Measurements from ENCODE around the gene ATP1A4.
A peak's percentile ranks its signal among the peaks of the same experiment; 100 is the strongest.

ATP1A4 gene

DNA sequence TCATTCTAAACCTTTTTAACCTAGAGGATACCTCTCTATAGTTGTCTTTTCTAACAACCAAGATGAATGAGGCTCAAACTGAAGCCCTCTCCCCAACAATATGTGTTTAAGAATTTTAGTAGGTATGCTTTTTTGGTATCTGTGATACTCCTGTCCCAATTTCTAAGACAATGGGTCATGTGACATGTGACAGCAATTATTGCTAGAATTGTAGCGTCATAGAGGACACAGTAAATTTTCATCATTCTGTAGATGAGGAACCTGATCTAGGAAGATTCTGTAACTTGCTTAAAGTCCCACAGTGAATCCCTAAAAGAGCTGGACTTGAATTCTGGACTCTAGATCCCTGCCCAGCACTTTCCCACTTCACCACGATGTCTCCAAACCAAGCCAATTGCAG is 27.3 kb downstream of the ATP1A4 start:
- DNase-seq (ENCODE audit: insufficient read length) (no peak), FAIRE-seq (no peak)
- no peak for TF ChIP-seq TAF1 (IDR thresholded peaks at IDR 0.05; ENCODE audit: borderline replicate concordance, low read depth, low read length)
- no peak for TF ChIP-seq POLR2A (IDR thresholded peaks at IDR 0.05; ENCODE audit: low read depth, low read length)
- TF ChIP-seq POLR2AphosphoS5 (IDR thresholded peaks at IDR 0.05; ENCODE audit: low read depth, low read length): no peak

DNA sequence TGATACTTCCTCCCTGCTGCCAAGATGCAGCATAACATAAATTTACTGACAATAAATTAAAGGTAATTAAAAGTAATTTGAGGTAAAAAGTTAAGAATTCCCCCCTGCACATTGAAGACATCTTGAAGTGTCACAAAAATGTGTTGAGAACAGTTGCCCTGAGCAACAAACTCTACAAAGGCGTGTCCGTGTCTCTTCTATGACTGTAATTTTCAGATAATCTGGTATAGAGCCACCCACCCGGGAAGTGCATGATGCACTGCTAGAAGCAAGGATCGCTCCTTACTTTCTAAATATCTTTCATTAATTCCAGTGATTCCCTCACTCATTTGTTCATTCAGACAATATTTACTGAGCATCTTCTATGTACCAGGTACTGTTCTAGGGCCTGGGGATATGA is 27.9 kb downstream of the ATP1A4 start:
- no peak for FAIRE-seq
- TF ChIP-seq POLR2A (IDR thresholded peaks at IDR 0.05; ENCODE audit: low read depth, low read length): no peak
- no peak for TF ChIP-seq TAF1 (IDR thresholded peaks at IDR 0.05; ENCODE audit: borderline replicate concordance, low read depth, low read length)
- no peak for TF ChIP-seq POLR2AphosphoS5 (IDR thresholded peaks at IDR 0.05; ENCODE audit: low read depth, low read length)
- DNase-seq (ENCODE audit: insufficient read length): no peak

DNA sequence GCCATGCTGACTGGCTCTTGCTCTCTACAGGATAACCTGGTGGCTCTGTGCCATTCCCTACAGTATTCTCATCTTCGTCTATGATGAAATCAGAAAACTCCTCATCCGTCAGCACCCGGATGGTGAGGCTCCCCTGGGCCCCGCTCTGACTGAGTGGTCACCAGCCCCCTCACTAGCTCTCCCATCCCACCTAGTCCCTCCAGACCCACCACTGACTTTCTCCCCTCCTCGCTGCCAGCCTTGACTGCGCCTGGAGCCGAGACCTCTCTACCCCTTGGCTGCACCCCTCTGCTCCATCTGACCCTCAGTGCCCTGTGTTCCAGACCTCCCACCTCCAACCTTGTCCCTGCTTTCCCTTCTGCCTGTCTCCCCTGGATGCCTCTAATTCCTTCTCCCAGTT is 34.8 kb downstream of the ATP1A4 start:
- no peak for FAIRE-seq
- DNase-seq (ENCODE audit: insufficient read length): no peak
- no peak for TF ChIP-seq POLR2AphosphoS5 (IDR thresholded peaks at IDR 0.05; ENCODE audit: low read depth, low read length)

DNA sequence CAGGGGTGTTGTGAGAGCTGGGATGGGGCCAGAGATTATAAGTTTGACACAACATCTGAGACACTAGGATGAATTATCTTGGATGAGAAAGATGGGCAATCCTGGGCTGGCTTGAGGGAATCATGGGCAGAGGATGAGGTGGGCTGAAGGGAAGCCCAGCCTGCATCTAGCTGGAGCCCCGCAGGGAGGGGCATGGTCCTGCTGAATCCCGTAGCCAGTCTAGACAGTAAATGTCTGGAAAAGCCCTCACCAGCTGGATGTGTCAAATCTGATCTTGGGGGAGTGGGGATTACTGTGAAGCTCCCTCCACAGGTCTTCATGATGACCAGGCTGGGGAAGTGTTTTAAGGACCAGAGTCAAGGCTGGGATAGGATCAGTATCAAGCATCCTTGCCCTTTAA is 35.3 kb downstream of the ATP1A4 start:
- DNase-seq (ENCODE audit: insufficient read length): no peak
- TF ChIP-seq TAF1 (IDR thresholded peaks at IDR 0.05; ENCODE audit: borderline replicate concordance, low read depth, low read length) (no peak), POLR2AphosphoS5 (IDR thresholded peaks at IDR 0.05; ENCODE audit: low read depth, low read length) (no peak), POLR2A (IDR thresholded peaks at IDR 0.05; ENCODE audit: low read depth, low read length) (no peak)
- FAIRE-seq: no peak

DNA sequence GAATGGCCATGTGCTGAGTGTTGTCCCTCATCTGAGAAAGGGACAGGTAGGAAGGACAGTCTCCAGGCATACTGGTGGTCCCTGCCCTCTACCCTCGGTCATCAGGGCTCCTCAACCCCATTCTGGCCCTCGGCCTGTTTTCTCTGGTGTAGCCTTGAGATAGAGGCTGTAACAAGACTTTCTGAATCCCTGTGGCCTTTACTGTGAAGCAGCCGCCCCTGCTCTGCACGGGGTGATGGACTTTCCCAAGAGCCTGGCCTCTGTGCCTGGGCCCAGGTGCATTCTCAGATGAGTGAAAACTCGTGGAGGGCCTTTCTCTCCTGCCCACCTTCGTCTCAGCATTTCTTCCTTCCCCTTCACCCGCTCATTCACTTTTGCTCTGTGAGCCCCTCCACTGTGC is 36.0 kb downstream of the ATP1A4 start:
- DNase-seq (ENCODE audit: insufficient read length) (no peak), FAIRE-seq (no peak)
- no peak for TF ChIP-seq POLR2AphosphoS5 (IDR thresholded peaks at IDR 0.05; ENCODE audit: low read depth, low read length)
- TF ChIP-seq TAF1 (IDR thresholded peaks at IDR 0.05; ENCODE audit: borderline replicate concordance, low read depth, low read length): no peak
- TF ChIP-seq POLR2A (IDR thresholded peaks at IDR 0.05; ENCODE audit: low read depth, low read length): no peak

DNA sequence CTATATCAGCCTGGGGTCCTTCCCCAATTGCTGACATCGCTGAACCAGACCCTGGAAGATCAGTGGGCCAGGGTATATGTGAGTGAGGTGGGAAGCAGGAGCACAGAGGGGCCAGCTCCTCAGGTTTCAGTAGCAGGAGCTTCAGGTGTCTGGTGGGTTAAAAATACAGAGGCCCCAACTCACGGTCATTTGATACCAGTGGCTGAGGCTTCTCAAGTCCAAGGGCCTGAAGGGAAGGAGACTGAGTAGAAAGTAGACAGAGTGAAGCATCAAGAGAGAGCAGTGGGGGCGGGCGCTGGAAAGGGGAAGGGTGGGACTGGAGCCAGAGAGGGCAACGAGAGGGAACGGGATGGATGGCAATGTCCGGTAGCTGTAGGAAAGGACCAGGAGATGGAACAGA is 36.9 kb downstream of the ATP1A4 start:
- no peak for DNase-seq (ENCODE audit: insufficient read length)
- TF ChIP-seq TAF1 (IDR thresholded peaks at IDR 0.05; ENCODE audit: borderline replicate concordance, low read depth, low read length): no peak
- no peak for TF ChIP-seq POLR2AphosphoS5 (IDR thresholded peaks at IDR 0.05; ENCODE audit: low read depth, low read length)
- no peak for TF ChIP-seq POLR2A (IDR thresholded peaks at IDR 0.05; ENCODE audit: low read depth, low read length)
- no peak for FAIRE-seq

DNA sequence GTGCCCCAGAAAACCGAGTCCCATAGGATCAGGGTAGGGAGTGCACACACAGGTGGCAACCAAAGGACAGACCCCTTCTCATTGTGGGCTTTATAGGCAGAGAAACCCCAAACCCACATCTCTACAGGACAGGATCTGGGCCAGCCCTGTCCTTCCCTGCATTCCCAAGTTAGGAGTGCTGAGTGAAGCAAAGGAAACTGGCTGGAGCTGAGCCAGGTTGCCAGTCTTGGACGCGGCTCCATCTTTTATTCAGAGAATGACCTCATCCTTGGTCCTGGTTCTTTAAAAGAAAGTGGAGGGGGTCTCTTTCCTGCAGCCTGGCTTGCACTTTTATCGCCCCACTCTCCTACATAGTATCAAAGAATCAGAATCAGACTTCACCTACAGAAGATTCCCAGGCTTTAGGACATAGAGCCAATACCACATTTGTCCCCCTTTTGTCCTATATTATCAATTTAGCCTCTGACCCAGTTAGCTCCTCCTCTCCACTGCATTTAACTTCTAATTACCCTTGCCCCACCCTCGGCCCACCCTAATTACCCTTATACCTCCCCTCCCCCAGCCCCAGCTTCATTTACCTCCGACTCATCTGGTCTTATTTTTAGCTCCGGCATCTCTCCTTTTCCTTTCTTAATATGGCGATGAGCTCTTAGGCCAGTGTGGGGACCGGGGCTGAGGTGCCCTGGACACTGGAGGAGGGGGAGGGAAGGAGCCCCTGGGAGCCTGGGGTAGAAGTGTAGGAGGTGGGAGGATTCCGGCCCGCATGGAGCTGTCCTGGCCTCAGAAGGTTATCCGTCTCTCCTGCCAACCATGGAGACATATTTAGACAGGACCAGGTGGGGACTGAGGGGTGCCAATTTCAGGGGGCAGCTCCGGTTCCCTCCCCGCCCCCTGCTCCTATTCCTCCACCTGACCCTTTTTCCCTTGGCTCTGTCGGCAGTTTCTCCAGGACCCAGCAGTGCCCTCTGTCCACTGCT is 38.5 kb downstream of the ATP1A4 start, which contains the start of gene CASQ1:
Gene CASQ1 (plus strand): TSS at position 927 of the 977 bp plus-strand sequence. CDS start 177 bp downstream, outside the sequence.
- FAIRE-seq (no peak), DNase-seq (ENCODE audit: insufficient read length) (no peak)
- TF ChIP-seq POLR2A (IDR thresholded peaks at IDR 0.05; ENCODE audit: low read depth, low read length) (no peak), TAF1 (IDR thresholded peaks at IDR 0.05; ENCODE audit: borderline replicate concordance, low read depth, low read length) (no peak)

DNA sequence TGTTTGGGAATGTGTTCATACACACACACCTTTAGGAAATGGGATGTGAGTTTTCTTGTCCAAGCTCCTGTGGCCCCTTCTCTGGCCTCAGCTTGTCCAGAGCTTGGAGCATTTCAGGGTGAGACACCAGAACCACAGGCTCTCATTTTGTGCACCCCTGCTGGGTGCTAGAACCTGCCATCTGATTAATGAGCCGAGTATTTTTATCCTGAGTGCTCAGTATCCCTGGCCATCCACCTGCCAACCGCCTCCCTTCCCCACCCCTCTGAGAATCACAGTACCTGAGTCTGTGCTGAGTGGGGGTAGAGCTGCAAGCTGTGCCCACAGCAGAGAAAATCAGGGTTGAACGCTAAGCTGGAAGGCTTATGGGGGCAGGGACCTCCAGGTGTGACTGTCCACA is 40.4 kb downstream of the ATP1A4 start:
- no peak for TF ChIP-seq POLR2A (IDR thresholded peaks at IDR 0.05; ENCODE audit: low read depth, low read length)
- no peak for TF ChIP-seq TAF1 (IDR thresholded peaks at IDR 0.05; ENCODE audit: borderline replicate concordance, low read depth, low read length)
- TF ChIP-seq POLR2AphosphoS5 (IDR thresholded peaks at IDR 0.05; ENCODE audit: low read depth, low read length): no peak
- DNase-seq (ENCODE audit: insufficient read length) (no peak), FAIRE-seq (no peak)

DNA sequence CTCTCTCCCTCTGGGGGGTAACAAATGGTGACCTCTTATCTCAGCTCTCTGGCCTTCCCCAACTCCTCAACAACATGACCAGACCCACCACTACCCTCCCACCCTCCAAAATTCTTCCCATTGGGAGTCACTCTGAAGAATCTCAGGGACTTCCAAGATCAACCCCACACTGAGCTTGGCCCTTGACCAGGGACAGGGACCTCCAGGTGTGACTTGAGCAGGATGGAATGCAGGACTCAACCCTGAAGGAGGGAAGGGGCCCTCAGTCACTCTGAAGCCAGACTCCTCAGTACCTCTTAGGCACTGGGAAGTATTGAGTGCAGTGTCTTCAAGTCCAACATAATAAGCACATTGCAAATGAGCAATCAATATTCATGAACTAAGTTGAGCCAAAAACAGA is 40.8 kb downstream of the ATP1A4 start:
- DNase-seq (ENCODE audit: insufficient read length) (no peak), FAIRE-seq (no peak)
- TF ChIP-seq TAF1 (IDR thresholded peaks at IDR 0.05; ENCODE audit: borderline replicate concordance, low read depth, low read length) (no peak), POLR2AphosphoS5 (IDR thresholded peaks at IDR 0.05; ENCODE audit: low read depth, low read length) (no peak), POLR2A (IDR thresholded peaks at IDR 0.05; ENCODE audit: low read depth, low read length) (no peak)

DNA sequence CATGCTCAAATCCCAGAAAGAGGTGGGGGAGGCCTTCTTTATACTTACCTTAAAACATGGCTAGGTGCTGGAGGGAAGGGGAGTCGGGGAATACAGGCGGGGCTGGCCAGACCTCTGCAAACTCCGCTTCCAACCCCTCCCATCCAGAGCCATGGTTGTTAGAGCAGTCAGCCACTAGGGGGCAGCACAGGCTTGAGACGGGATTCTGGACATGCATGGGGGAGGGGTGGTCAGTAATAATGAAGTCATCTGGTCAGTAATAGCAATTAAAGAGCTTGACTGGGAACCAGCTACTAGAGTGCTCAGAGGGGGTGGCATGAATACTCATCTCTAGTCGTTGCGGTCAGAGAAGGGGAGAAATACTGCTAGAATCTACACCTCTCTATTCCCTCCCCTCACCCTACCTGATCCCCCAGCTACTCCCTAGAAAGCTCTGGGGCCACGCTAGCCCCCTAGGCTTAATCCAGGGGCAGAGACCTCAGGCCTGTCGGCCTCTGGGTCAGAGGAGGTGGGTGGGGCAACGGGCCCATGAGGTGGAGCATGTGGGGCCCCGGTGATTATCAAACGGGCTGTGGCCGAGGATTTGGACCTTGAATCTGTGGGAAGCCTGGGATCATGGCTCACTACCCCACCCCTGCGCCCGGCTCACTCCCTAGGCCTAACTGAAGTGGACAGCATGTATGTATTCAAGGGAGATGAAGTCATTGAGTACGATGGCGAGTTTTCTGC is 41.9 kb downstream of the ATP1A4 start:
- DNase-seq (ENCODE audit: insufficient read length): peak; percentile 47
- TF ChIP-seq POLR2AphosphoS5 (IDR thresholded peaks at IDR 0.05; ENCODE audit: low read depth, low read length): no peak
- no peak for TF ChIP-seq POLR2A (IDR thresholded peaks at IDR 0.05; ENCODE audit: low read depth, low read length)
- TF ChIP-seq TAF1 (IDR thresholded peaks at IDR 0.05; ENCODE audit: borderline replicate concordance, low read depth, low read length): no peak
- FAIRE-seq: peak; percentile 98

DNA sequence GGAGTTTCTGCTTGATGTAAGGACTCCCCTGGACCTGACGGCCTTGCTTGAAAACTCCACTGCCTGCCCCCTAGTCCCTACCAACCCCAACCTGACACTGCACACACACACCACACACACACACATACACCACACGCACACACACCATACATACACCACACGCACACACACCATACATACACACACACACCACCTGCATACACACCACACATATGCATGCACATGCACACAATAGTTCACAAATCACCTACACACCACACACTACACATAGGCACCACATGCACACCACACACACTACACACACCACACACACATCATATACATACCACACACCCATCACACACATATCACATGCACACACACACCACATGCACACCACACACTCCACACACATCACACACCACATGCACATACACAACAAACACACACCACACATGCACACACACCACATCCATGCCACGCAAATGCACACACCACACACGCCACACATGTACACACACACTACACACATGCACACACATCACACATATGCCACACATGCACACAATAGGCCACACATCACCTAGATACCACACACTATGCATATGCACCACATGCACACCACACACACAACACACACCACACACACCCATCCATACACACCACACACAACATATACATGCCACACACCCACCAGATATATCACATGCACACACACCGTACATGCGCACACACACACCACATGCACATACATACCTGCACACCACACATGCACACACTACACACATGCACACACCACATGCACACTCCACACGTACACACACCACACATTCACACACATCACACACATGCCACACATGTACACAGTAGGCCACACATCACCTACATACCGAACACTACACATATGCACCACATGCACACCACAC is 42.7 kb downstream of the ATP1A4 start:
- FAIRE-seq: peak; percentile 89
- TF ChIP-seq POLR2A (IDR thresholded peaks at IDR 0.05; ENCODE audit: low read depth, low read length) (no peak), POLR2AphosphoS5 (IDR thresholded peaks at IDR 0.05; ENCODE audit: low read depth, low read length) (no peak), TAF1 (IDR thresholded peaks at IDR 0.05; ENCODE audit: borderline replicate concordance, low read depth, low read length) (no peak)
- DNase-seq (ENCODE audit: insufficient read length): no peak

Data from GM12892 (cell line).